ENCODE measurements around the gene NUP98.

DNA sequence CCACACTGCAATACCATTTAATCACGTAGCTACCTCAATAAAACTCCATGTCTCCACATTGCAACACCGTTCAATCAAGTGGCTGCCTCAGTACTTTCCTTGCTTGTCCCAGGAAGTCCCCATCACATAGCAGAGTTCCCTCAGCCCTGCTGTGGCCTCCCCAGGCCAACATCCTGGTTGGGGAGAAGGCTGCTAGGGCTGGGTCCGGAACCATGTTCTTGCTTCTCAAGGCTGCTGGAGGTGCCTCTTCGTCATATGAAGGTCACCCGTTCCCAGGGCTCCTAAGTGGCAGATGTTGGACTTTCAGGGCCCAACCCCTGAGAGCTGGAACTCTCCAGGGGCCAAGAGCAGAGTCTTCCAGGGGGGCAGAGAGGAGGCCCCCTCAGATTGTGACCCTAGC lies 158.8 kb downstream of the NUP98 start:
- TF ChIP-seq EZH2 (IDR thresholded peaks at IDR 0.05) (no peak), POLR2AphosphoS5 (IDR thresholded peaks at IDR 0.05; ENCODE audit: borderline replicate concordance, low read depth, low read length) (no peak)

All from SK-N-MC (cell line).